DND-41 (cell line): ENCODE data around the gene EEF1G.
A peak's percentile ranks its signal among the peaks of the same experiment; 100 is the strongest.

ENCODE experiments used
- ATAC-seq: fragments of 200-7000 bp; cut with Tn5 transposase; 3 replicates; pipeline ENCODE4 v1.9.1; 2021; ENCODE audit warnings: low read depth; ENCODE audit not compliant: insufficient read depth
- DNase-seq: peaks from one replicate; pipeline ENCODE4 v3.0.0-alpha.2; 2020
- H2AFZ ChIP-seq: 2 replicates; pipeline ENCODE4 v1.6.0; 2012; ENCODE audit warnings: low read depth, low read length
- H3K27ac ChIP-seq: 2 replicates; pipeline ENCODE4 v1.5.1; 2012; ENCODE audit warnings: low read length, inconsistent platforms
- H3K27me3 ChIP-seq: fragments of 200-600 bp; sonication (generic); 2 replicates; pipeline ENCODE4 v1.6.0; 2012; ENCODE audit warnings: low read length, mild to moderate bottlenecking, inconsistent platforms; ENCODE audit not compliant: insufficient read depth, poor library complexity
- H3K36me3 ChIP-seq: 2 replicates; pipeline ENCODE4 v1.5.1; 2012; ENCODE audit warnings: low read length, inconsistent platforms; ENCODE audit not compliant: insufficient read depth
- H3K4me1 ChIP-seq: 2 replicates; pipeline ENCODE4 v1.5.1; 2012; ENCODE audit warnings: mild to moderate bottlenecking, low read length; ENCODE audit not compliant: insufficient read depth
- H3K4me2 ChIP-seq: 2 replicates; pipeline ENCODE4 v1.6.0; 2012; ENCODE audit warnings: mild to moderate bottlenecking, moderate library complexity, low read length, inconsistent platforms; ENCODE audit not compliant: insufficient read depth
- H3K4me3 ChIP-seq, 2 experiments: fragments of 200-600 bp in 1 of 2; shearing (Covaris generic) in 1 of 2; 2 replicates each; pipeline ENCODE4 v1.5.1; 2012 to 2016; ENCODE audit warnings: inconsistent platforms in 2 of 2, low read length in 2 of 2, mild to moderate bottlenecking in 2 of 2, low read depth in 1 of 2, moderate library complexity in 1 of 2
- H3K79me2 ChIP-seq: 2 replicates; pipeline ENCODE4 v1.6.0; 2012; ENCODE audit warnings: low read length, inconsistent platforms; ENCODE audit not compliant: insufficient read depth
- H3K9ac ChIP-seq: 2 replicates; pipeline ENCODE4 v1.6.0; 2012; ENCODE audit warnings: low read depth, mild to moderate bottlenecking, inconsistent platforms, low read length, moderate library complexity
- H3K9me3 ChIP-seq: 2 replicates; pipeline ENCODE4 v1.5.1; 2012; ENCODE audit warnings: low read length, moderate library complexity, mild to moderate bottlenecking, inconsistent platforms; ENCODE audit not compliant: insufficient read depth, severe bottlenecking
- H4K20me1 ChIP-seq: 2 replicates; pipeline ENCODE4 v1.6.0; 2012; ENCODE audit warnings: low read length; ENCODE audit not compliant: insufficient read depth
- CTCF ChIP-seq: IDR thresholded peaks from 2 replicates; pipeline ENCODE4 v1.5.1; 2012; ENCODE audit warnings: borderline replicate concordance, low read length, moderate library complexity, mild to moderate bottlenecking; ENCODE audit not compliant: poor library complexity, severe bottlenecking; ENCODE audit errors: extremely low read depth
- EZH2 ChIP-seq: IDR thresholded peaks from 3 replicates; pipeline ENCODE4 v1.6.1; 2012; ENCODE audit warnings: borderline replicate concordance, low read depth, mild to moderate bottlenecking, moderate library complexity, low read length, inconsistent platforms; ENCODE audit not compliant: severe bottlenecking

Gene EEF1G

DNA sequence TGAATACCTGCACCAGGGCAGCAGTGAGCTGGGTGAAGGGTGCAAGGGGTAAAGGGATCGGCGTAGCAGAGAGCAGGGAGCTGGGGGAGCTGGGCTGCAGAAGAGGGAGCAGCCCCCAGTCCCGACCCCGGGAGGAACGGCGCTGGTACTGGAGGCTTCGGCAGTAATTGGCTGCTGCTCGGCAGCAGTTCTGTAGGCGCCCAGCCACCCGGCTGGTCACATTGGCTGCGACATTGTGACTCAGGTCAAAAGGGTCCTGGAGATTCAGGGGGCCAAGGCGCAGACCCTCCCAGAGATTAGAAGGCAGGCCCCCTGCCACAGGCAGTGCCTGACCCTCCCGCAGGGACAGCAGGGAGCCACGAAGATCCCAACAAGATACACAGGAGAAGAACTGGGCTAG lies 2.1 kb upstream of the EEF1G start:
- peaks cover 23% of the 10 kb centered on the region for H4K20me1 ChIP-seq
- H3K79me2 ChIP-seq = peaks cover 53% of the 10 kb centered on the region
- peak overlapping the region in 1 of 2 experiments; percentile 79; a peak in 1 of 4 replicates for H3K4me3 ChIP-seq
- ATAC-seq (no peak), DNase-seq (no peak)
- no peaks in the 10 kb centered on the region for H3K27me3 ChIP-seq
- H2AFZ ChIP-seq = no peak overlapping the region
- H3K4me2 ChIP-seq = peak overlapping the region; percentile 91; the same call in 1 of the 2 replicates
- peak overlapping the region; percentile 72; the same call in 1 of the 2 replicates for H3K9ac ChIP-seq
- peak overlapping the region; percentile 10; the same call in 1 of the 2 replicates for H3K27ac ChIP-seq
- peaks cover 69% of the 10 kb centered on the region for H3K36me3 ChIP-seq
- H3K9me3 ChIP-seq = no peaks in the 10 kb centered on the region
- TF ChIP-seq CTCF (no peak), EZH2 (no peak)
- H3K4me1 ChIP-seq = peaks cover 44% of the 10 kb centered on the region

DNA sequence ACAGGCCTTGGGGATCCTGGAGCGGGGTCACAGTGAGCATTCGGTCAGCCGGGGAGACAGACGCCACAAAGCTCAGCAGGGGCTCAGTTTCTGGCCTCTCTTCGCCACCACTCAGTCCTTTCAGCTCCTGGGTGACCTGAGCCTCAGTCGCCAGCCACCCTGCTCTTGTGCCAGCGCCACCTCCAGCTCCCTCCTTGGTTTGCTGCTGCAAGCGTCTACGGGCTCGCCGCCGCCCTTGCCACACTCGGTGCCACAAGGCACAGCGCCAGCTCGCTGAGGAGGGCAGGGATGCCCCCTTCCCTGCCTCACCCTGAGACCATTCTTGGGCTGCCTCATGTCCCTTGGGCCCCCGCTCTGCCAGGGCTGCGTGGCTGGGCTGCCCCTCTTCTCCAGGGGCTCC lies 1.5 kb upstream of the EEF1G start:
- DNase-seq (no peak), ATAC-seq (no peak)
- Histone ChIP-seq H3K36me3 (peaks cover 73% of the 10 kb centered on the region), H3K27ac (peak overlapping the region; percentile 85), H3K79me2 (peaks cover 60% of the 10 kb centered on the region), H3K27me3 (no peaks in the 10 kb centered on the region), H4K20me1 (peaks cover 29% of the 10 kb centered on the region; the same call in 1 of the 2 replicates), H3K4me2 (peak overlapping the region; percentile 91), H3K4me3 (peak overlapping the region; percentile 60 to 79; a peak in 3 of 4 replicates), H3K4me1 (peaks cover 51% of the 10 kb centered on the region), H3K9me3 (no peaks in the 10 kb centered on the region), H3K9ac (peak overlapping the region; percentile 72), H2AFZ (peak overlapping the region; percentile 84)
- TF ChIP-seq CTCF (no peak), EZH2 (no peak)

DNA sequence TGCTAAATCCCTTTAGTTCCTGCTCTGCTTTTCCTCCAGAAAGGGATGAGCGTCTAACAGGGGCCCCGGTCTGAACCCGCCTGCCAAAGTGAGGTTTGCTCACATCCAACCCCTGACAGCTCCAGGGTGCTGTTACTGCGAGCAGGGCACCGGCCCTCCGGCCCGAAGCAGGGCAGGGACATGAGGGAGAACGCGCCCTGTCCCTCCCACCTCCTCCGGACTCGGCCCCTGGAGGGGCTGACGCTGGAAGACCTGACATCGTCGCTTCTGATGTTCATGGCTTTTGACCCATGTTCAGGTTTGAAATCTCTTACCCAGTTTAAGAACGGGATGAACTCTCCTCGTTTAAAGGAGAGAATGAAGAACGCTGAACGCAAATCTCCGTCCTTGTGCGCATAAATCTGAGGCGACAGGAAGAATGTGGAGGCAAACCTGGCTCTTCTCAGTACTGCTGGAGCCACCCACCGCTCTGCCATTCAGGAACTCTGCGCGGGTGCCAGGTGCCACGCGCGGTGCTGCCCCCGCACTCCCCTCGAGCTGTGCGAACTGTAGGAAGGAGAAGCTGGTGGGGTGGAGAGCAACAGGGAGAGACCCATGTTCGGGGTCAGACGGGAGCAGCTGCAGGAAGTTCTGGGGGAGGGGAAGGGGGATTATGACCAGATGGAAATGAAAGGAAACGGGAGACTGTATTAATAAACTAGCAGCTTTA lies 826 bp upstream of the EEF1G start:
- peak overlapping the region; percentile 72 for H3K9ac ChIP-seq
- H4K20me1 ChIP-seq = peaks cover 32% of the 10 kb centered on the region; the same call in 1 of the 2 replicates
- H3K4me3 ChIP-seq = peak overlapping the region; percentile 60 to 79
- H3K9me3 ChIP-seq = no peaks in the 10 kb centered on the region
- DNase-seq (peak; percentile 44), ATAC-seq (peak; percentile 34)
- H3K79me2 ChIP-seq = peaks cover 66% of the 10 kb centered on the region
- peak overlapping the region; percentile 91 for H3K4me2 ChIP-seq
- peaks cover 74% of the 10 kb centered on the region for H3K36me3 ChIP-seq
- TF ChIP-seq CTCF (no peak), EZH2 (no peak)
- H3K4me1 ChIP-seq = peaks cover 56% of the 10 kb centered on the region
- no peaks in the 10 kb centered on the region for H3K27me3 ChIP-seq
- H2AFZ ChIP-seq = peak overlapping the region; percentile 84
- H3K27ac ChIP-seq = peak overlapping the region; percentile 85
